IPS-NIHi11 (cell line): ENCODE results near the gene AOAH.
"Not testable (repeated sequence)": the region's sequence is repeated elsewhere in the genome, so short reads cannot be mapped to it uniquely, and the experiment has no call there.

Experiments
- DNase-seq: peaks from one replicate; pipeline ENCODE4 v3.0.0; 2012; ENCODE audit warnings: mixed read lengths, low spot score

Gene AOAH

GRCh38 chr7:36736899-36737211 is 12.6 kb upstream of the AOAH start:
- no peak for DNase-seq

DNA sequence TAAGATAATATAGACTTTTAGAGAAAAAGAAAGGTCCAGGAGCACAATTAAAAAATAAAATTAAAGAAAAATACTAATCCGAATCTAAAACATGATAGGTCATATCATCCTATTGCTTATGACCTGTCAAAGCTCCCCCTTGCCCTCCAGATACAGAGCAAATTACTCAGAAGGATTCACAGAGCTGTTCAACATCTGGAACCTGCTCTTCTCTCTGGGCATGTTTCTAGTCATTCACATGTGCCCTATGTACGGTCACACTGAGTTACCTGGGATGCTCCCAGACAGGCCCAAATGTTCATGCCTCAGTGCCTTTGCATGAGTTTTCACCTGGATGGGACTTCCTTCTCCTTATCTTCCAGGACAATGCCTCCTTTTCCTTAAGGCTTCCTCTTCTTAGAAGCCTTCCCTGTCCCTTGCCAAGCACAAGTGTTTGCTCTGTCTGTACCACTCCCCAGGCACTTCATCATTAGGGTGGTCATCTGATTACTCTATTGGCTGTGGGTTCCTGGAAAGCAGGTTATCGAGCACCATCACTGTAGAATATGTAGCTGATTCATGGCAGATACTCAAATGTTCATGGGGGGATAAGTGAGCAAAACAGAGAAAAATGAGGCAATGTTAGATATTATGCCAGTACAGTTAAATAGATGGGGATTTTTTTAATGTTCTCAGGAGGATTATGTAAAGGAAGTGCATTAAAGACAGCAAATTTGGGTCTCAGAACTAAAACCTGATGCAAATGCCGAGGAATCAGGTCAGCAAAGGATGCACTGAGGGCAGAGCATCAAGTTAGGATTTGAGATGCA is 12.0 kb upstream of the AOAH start:
- no peak for DNase-seq

GRCh38 chr7:36735172-36735571 is 10.9 kb upstream of the AOAH start:
- no peak for DNase-seq

- no peak for DNase-seq
Observed at GRCh38 chr7:36734731-36735130, 10.4 kb upstream of the AOAH start.

DNA sequence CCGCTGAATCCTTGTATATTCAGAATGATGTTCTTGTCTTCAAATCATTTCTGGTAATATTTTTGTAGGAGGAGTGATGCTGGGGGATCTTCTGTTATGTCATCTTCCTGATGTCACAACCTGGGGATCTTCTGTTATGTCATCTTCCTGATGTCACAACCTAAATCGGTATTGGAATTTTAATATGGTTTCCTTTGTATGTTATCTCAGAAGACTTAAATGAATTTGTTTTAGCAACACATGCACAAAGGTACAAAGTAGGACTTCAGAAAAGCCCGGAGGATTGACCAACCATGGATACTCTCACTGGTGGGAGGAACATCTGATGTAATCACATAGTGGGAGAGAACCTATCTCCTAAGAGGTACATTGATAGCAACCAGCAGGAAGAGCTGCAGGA is 9.1 kb upstream of the AOAH start:
- DNase-seq, result no peak

DNA sequence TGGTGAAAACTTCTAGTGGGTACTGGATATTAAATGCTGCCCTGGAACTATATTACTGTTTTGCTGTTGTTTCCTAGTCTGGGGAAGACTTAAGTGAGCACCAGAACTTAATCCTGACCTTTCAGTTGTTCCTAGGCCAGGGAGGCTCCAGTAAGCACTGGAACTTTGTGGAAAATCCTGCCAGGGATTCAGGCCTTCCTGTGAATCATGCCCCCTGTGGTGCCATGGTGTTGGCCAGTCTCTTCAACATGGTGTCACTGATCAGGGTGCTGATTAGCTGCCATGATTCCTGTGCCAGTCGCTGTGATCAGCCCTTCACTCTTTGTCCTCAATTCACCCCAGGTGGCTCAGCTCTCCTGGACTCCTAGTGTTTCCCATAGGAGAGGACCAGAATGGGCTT is 8.5 kb upstream of the AOAH start:
- DNase-seq, result no peak

DNA sequence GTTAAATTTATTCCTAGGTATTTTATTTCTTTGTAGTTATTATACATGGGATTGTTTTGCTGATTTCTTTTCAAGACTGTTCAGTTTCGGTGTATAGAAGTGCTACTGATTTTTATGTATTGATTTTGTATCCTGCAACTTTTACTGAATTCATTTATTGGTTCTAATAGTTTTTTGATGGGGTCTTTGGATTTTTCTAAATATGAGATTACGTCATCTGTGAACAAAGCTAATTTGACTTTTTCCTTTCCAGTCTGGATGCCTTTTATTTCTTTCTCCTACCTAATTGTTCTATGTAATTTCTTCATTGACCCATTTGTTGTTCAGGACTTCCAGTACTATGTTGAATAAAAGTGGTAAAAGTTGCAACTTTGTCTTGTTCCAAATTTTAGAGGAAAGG is 5.8 kb upstream of the AOAH start:
- DNase-seq, result no peak

DNA sequence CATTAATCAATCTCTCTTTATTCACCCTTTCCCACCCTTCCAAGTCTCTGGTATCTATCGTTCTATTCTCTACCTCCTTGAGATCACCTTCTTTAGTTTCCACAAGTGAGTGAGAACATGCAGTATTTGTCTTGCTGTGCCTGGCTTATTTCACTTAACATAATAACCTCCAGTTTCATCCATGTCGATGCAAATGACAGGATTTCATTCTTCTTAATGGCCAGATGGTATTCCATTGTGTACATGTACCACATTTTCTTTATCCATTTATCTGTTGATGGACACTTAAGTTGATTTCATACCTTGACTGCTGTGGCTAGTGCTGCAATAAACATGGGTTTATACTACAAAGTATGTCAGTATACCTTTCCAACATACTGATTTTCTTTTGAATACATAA is 3.8 kb upstream of the AOAH start:
- no peak for DNase-seq

DNA sequence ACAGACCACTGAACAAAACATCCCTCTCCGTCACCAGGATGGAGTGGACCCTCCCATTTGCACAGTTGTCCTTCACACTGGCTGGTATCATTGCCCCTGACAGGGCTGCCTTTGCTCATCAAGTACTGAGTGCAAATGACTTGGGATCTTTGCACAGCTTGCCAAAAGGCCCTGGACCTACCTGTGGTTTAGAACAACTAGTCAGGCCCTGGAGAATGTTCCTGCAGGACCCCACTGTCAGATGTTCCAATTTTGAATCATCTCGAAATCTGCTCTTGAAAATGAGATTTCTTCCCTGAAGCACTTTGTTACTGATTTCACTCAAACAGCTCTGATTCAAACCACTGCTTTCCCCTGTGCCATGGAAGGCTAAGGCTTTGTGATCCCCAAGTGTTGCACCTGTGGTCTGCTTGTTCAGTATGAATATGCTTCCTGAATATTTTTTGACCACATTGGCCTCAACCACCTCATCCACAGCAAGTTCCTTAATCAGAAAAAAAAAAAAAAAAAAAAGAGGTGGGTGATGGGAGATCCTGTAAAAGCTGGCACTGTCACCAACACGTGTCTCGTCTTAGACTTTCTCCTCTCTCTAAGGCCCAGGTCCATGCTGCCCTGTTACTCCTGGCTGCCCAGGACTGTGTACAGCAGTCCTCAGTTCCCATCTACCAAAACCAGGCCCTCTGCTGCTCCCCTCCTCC is 2.7 kb upstream of the AOAH start:
- no peak for DNase-seq

DNA sequence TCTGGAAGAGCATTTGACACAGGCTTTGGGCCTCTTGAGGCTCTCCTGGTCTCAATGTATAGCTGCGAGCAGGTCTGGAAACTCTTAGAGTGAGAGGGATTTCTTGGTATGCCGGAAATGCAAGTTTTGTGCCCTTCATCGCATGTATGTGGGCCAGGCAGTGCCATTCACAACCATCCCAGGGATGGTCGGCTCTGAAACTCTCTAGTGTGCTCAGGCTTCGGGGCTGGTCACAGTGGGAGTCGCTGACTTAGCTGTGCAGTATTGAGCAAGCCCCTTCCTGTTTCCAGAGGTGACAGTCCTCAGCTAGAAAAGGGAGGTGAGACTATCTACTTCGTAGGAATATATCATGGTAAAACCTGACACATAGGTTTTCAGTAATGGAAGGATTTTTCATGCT is 2.0 kb upstream of the AOAH start:
- no peak for DNase-seq

- no peak for DNase-seq
Observed at GRCh38 chr7:36724996-36725395, 702 bp upstream of the AOAH start.

DNA sequence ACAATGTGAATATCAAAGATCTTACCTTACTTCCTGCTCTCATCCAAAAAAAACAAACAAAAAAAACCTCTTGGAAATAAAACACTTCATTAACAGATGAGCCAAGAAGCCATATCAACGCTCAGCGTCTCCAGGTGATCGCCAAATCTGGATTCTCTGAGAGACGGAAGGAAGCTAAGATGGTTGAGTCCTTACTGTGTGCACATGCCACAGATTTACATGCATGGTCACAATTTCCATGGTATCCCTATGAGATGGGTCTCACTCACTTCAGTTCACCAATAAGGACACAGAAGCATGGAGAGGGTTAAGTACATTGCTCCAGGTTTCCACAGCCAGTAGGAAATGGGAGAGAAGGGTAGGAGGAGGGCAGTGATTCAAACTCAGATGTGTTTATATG is 1.0 kb downstream of the AOAH start:
- no peak for DNase-seq

DNA sequence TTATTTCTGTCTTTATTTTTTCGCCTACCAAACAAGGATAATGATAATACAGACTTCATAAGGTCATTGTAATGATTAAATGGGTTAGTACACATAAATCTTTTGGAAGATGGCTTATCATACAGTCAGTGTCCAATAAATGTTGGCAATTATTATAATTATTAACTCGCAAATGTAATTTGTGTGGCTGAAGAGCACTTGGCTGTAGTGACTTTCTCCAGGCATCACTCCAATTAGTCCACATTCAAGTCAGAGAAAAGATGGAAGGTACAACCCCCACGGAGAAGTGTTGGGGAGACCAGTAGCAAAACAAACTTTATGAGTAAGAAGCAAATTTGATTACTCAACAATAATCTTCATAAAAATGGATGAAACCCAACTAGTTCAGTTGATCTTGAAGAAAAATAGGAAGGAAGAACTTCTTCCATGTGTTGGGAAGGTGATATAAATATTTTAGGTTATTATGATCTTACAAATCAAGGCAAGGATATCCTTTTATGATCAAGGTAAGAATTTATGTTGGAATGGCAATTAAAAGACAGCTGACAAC is 5.1 kb downstream of the AOAH start:
- DNase-seq, result no peak

GRCh38 chr7:36717586-36717985 is 6.7 kb downstream of the AOAH start:
- no peak for DNase-seq

DNA sequence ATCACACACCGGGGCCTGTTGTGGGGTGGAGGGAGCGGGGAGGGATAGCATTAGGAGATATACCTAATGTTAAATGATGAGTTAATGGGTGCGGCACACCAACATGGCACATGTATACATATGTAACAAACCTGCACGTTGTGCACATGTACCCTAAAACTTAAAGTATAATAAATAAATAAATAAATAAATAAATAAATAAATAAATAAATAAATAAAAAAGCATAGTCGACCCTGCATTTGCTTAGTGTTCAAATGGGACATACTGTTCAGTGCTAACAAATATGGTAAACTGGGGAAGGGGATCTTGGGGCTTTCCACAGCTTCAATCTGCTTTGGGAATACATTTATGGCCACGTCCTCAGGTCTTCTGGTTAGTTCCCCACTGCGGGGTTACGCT is 7.5 kb downstream of the AOAH start:
- DNase-seq, result not testable (repeated sequence)

DNA sequence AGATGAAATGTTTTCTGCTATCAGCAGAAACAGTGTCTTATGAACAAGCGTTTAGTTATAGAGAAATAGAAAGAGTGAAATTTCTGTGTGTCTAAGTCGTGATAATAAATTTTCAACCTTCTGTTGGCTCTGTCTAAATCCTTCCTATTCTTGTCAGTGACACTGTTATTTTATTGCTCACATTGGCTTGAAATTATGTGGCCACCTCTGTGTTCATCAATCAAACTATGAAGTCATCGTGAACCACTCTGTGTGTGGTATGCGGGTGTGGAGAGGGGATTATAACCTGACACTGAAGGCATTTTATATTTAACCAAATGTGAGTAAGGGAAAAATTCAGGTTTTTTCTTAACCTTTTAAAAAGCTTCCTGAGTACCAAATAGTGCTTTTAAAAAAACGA is 12.3 kb downstream of the AOAH start:
- DNase-seq, result no peak

GRCh38 chr7:36711256-36711655 is 13.0 kb downstream of the AOAH start:
- DNase-seq, result no peak

GRCh38 chr7:36710186-36710791 is 14.0 kb downstream of the AOAH start:
- no peak for DNase-seq

- no peak for DNase-seq
Observed at GRCh38 chr7:36708767-36709166, 15.5 kb downstream of the AOAH start.

- no peak for DNase-seq
Observed at GRCh38 chr7:36707898-36708297, 16.4 kb downstream of the AOAH start.

GRCh38 chr7:36707465-36707864 is 16.8 kb downstream of the AOAH start:
- DNase-seq, result no peak

DNA sequence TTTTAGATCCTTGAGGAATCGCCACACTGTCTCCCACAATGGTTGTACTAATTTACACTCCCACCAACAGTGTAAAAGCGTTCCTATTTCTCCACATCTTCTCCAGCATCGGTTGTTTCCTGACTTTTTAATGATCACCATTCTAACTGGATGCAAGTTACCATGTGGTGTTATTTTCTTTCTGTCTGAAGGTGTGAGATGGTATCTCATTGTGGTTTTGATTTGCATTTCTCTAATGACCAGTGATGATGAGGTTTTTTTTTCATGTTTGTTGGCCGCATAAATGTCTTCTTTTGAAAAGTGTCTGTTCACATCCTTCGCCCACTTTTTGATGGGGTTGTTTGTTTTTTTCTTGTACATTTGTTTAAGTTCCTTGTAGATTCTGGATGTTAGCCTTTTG is 20.4 kb downstream of the AOAH start:
- not testable (repeated sequence) for DNase-seq

DNA sequence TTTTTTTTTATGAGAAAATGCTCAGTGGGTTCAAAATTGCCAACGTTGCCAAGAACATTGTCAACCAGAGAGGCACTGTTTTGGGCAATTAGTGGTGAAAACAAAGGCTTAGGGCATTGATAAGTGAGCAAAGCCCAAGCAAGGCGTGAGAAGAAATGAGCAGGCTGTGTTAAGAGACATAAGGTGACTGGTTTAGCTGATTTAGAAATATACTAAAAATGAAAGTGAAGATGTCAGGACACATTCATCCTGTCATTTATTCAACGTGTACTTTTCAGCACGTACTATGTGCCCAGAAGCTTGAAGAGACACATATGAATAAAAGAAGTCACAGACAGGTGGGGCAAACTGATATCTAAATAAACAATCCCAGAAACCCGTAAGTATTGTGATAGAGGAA is 31.8 kb downstream of the AOAH start:
- no peak for DNase-seq
